Globus pallidus (tissue), 1 donor: Measurements from ENCODE around the gene TXK.
A peak's percentile ranks its signal among the peaks of the same experiment; 100 is the strongest.

Source experiments
- DNase-seq: peaks from one replicate; pipeline ENCODE4 v3.0.0-alpha.2; 2015; ENCODE audit warnings: low spot score

TXK gene

DNA sequence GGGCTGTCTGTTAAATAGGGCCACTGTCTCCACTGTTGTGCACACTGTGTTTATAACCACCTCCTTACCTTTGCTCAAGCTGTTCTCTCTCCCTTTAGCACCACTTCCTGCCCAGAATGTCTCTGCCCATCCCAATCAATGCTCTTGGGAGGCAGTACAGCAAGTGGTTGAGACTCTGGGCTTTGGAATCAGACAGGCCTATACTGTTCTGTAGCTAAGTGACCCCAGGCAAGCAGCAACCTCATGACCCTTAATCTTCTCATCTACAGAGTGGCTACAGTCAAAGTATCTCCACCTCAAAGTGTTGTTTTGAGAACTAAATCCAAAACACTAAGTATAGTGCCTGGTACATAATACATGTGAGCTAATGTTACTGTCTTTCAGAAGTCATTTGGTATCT is 3.8 kb upstream of the TXK start:
- DNase-seq, result no peak

DNA sequence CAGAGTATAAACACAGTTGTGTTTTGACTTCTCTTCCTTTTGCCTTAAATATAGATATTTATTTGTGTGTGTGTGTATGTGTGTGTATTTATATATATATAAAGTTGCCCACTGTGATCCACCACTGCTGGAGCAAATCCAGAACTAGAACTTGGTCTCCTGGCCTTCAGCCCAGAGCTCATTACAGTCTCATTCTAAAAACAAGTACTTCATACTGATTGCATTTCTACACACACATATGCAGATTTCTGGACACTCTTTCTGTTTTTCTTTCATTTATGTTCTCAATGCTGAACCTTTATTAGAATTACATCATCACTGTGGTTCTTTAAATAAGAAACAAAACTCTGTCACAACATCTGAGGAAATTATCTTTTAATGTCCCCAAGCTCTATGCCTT is 381 bp downstream of the TXK start:
- DNase-seq, result no peak

DNA sequence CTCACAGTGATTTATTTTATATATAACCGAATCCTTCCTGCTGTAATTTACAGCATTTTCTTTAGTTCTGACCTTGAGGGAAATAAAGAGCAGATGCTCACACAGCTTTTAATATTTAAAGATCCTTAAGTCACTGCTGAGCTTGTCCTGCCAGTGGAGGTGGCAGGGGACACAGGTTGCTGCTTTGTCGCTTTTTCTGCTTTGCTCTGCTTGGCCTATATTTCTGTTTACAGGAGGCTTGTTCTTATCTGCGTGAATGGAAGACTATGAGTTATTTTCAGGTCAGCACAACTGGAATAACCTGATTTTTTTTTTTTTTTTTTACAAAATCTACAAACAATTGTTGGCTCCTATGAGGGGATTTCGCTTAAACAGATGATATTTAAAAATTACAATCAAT is 2.3 kb downstream of the TXK start:
- DNase-seq, result no peak

GRCh38 chr4:48130100-48130499 is 4.0 kb downstream of the TXK start:
- DNase-seq, result no peak

GRCh38 chr4:48129307-48130014 is 4.6 kb downstream of the TXK start:
- DNase-seq, result no peak

DNA sequence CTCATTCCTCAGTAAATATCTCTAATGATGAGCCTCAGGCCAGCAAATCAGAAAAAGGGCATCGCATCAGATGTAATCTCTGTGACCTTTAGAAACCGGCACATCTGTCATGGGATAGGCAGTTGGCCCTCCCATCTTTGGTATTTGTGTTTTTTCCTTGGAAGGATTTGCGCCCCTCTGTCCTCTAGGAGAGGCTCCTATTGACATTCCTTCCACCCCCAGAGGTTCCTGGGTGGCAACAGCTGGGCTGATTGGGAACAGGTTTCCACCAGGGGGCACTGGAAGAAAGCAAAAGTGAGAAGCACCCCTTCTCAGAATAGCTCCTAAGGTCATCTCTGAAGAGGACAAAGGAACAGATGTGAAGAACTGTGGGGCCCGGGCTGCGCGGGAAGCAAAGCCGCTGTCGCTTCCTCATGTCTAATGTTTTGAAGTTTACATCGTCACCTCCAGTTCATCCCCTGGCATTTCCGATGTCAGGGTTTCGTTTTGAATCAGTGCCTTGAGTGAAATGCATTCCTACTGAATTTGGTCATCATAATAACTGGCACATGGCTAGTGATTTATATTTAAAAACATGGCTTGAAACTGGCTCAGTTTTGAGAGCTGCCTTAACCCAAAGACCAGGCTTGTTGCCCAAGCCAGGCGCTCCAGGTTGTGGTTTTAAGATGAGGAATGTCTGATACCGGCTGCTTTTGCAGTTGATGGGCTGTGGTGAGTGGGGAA is 6.2 kb downstream of the TXK start:
- DNase-seq, result peak; percentile 12

DNA sequence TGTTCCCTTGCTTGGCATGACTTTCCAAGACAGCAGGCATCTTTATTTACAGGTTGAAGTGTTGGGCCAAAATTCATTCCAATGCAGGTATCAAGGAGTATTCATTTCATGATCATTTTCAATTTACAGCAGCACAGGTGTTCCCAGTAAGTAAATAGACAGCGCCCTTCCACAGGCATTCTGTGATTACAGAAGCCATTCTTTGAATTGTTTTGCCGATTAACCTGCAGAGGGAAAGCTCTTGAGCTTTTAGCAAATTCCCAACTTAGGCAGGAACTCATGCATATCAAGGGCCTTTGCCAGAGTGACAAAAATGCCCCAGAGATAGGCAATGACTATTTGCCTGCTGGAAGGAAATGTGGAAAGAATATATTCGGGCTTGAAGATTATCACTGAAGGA is 6.8 kb downstream of the TXK start:
- DNase-seq, result no peak

- no peak for DNase-seq
Measured at GRCh38 chr4:48126621-48127020, 7.4 kb downstream of the TXK start.

- DNase-seq, result no peak
Measured at GRCh38 chr4:48124870-48125269, 9.2 kb downstream of the TXK start.

DNA sequence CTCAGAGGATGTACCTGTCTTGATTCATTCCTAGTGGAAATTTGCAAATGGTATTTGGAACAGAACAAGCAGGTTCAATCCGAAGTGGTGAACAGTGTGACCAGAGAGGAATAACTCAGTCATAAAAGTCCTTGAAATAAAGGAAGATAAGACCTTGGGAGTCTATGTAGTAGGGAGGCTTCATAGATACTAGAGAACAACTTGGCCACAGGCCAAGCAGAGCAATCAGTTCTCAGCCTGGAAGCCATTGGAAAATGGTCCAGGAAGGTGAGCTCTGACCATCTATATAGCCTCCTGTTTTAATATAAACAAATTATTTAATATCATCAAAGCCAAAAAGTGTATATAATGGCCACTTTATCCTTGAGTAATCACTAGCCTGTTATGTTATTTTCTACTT is 11.3 kb downstream of the TXK start:
- DNase-seq, result no peak

DNA sequence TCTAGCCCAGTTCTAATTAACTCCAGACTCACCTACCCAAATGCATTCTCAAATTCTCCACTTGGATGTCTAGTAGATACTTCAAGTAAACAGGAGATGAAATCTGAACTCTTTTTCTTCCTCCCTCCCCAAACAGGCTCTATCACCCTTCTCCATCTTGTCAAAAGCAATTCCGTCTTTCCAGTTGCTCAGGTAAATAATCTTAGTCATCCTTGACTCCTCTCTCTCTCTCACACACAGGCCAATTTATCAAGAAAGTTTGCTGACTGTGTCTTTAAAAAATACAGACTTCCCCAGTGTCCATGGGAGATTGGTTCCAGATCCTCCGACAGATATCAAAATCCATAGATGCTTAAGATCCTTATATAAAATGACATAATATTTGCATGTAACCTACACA is 12.9 kb downstream of the TXK start:
- DNase-seq, result no peak

GRCh38 chr4:48120132-48120531 is 13.9 kb downstream of the TXK start:
- DNase-seq, result no peak

DNA sequence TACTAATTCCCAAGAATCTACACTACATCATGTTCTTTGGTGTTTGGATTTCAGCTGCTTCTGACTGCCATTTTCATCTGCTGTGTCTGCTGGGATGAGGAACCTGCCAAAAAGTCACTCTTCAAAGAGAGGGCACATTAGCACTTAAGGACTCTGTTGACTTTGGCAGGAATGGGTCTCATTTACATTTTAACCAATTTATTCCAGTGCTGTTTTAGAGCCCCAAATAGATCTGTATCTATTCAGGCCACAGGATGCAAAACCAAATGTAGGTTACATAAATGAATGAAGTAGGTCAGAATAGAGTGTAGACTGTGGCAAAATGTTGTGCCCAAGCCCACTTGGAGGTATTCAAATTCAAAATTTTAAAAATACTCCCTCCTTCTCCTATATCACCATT is 14.4 kb downstream of the TXK start:
- DNase-seq, result no peak

- DNase-seq, result no peak
Measured at GRCh38 chr4:48118081-48118480, 16.0 kb downstream of the TXK start.

- no peak for DNase-seq
Measured at GRCh38 chr4:48116582-48116981, 17.5 kb downstream of the TXK start.

DNA sequence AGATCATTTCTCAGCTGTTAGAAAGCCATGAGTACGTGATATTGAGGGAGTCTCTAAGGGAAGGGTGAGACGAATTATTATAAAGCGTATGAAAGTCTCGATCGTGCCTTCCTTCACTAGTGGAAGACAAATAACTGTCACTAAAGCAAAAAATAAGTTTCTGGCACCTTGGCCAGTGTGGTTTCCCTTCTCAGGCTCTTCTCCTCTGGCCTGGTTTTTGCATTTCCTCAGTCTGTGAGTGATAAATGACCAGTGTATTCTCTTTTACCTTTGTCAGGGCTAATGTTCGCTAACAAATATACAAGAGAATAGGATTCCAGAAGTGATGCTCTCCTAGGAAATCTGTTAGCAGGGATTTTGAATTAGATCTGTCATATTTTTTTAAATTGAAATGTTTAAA is 19.6 kb downstream of the TXK start:
- no peak for DNase-seq

- no peak for DNase-seq
Measured at GRCh38 chr4:48112017-48112667, 21.9 kb downstream of the TXK start.

DNA sequence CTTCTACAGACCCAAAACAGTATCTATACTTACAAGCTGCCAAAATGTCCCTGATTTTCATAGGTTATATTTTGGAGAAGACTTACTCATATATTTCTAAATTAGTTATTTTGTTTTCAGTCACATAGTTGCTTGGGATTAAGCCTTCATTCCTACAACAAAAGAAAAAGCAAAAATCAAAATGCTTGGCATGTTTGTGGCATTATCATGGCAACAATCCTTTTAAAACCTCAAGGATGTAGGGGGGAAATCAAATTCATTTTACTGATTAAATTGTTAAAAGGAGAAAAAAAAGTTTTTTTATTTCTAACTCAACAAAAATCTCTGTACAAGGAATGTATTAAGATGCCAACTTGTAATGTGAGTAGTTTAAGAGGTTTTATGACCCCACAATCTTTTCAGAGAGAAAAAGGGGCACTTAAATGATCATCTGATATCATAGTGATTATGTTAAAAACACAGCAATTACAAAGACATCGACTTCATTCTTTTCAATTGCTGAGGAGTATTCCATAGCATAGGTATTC is 23.5 kb downstream of the TXK start:
- no peak for DNase-seq

DNA sequence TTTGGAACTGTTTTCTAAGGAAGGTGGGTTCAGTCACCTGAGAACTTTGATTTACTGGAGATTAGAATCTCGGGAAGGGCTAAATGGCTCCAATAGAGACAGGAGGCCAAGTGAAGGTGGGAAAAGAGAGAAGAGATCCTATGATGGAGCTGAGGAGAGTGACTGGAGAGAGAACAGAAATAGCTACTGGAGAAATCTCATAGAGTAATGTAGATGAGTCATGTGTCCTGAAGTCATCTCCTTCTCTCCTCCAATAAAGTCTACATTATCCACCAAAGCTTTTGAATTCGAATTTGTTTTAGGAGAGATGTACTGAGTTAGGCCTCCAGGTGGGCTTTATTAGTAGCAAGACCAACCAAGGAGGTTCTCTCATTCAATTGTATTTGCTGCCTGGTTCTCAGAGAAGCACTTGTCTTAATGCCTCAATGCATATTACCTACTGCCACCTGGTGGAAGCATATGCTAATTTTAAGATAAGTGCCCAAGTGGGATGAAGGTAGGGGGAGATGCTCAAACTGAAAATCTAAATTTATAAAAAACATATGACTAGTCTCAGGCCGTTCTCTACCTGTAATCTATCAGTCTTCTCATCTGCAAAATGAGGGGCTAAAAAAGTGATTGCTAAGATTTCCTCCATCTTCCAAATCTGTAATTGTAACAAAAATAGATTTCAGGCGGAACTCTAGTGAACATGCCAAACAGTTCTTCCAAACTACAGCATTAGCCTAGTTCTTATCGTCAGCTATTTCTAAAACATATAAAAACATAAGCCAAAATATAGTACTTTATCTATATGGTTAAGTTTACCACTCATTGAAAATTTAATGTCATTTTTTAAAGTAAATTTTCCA is 24.4 kb downstream of the TXK start:
- no peak for DNase-seq

- DNase-seq, result no peak
Measured at GRCh38 chr4:48108309-48109073, 25.6 kb downstream of the TXK start.

- DNase-seq, result no peak
Measured at GRCh38 chr4:48105230-48105629, 28.8 kb downstream of the TXK start.
